Pancreas (tissue), 10 donors: Measurements from ENCODE around the gene FGD3. TPM values are rescaled to one million over a fixed set of nuclear protein-coding genes. Genes with fewer than 3 reads are reported as not detected.

Experiments used
- ATAC-seq, 4 donors: fragments of 200-7000 bp; cut with Tn5 transposase; one replicate each; pipeline versions ENCODE4 v1.8.0 to v1.9.1; 2020; ENCODE audit warnings: mild to moderate bottlenecking in 4 of 4, moderate library complexity in 4 of 4
- DNase-seq, 6 donors: peaks; one replicate each; pipeline ENCODE4 v3.0.0-alpha.2; 2020
- FAIRE-seq: peaks from 2 replicates; lab custom pipeline; 2012; peaks lifted over from hg19 to GRCh38; lab: Jason Lieb, UNC
- H3K27ac ChIP-seq, 4 donors: fragments of 200-600 bp; sonication (generic); 1 replicate in 3 of 4; 2 replicates in 1 of 4; pipeline versions ENCODE4 v1.5.0 to v1.8.0; 2020
- H3K27me3 ChIP-seq, 4 donors: fragments of 200-600 bp; one replicate each; pipeline ENCODE4 v1.8.0; 2021
- H3K36me3 ChIP-seq, 3 donors: fragments of 200-600 bp; sonication (generic) in 1 of 3; one replicate each; pipeline versions ENCODE4 v1.5.0 to v1.8.0; 2020 to 2021
- H3K4me1 ChIP-seq, 3 donors: fragments of 200-600 bp; one replicate each; pipeline ENCODE4 v1.8.0; 2021
- H3K4me3 ChIP-seq, 4 donors: fragments of 200-600 bp; sonication (generic) in 2 of 4; one replicate each; pipeline versions ENCODE4 v1.5.0 to v1.8.0; 2020 to 2021
- H3K9me3 ChIP-seq, 4 donors: fragments of 200-600 bp; one replicate each; pipeline ENCODE4 v1.8.0; 2021
- CTCF ChIP-seq, 4 donors: fragments of 200-600 bp; sonication (generic) in 3 of 4; IDR thresholded peaks; one replicate each; pipeline versions ENCODE4 v1.5.0 to v1.8.0; 2021; ENCODE audit warnings: antibody characterized with exemption in 4 of 4
- WGBS, 2 donors: extraction: QIAGEN DNeasy Blood & Tissue Kit; methylation state at CpG; one replicate each; pipeline ENCODE4 v1.1.7; 2013; 5-methylcytosine and 5-hydroxymethylcytosine counted together
- intact Hi-C, 3 donors: fragments of 100-400 bp; cut with DNase I; formaldehyde crosslinking; loops; one replicate each; pipeline versions ENCODE4 v1.11.1 to v1.14.2; 2022
- polyA plus RNA-seq, 2 donors: library from polyadenylated mRNA; stranded (reverse); fragments of 200-250 nt; gene quantifications; one replicate each; pipeline ENCODE4 v1.2.3, GENCODE V29; 2013
- total RNA-seq, 6 donors: library from RNA; stranded (reverse); fragmentation: NEBNext Ultra II Directional in 4 of 6; extraction: Animal tissue kit (Norgen Biotek cat#: 25700) in 4 of 6; gene quantifications; one replicate each; pipeline versions ENCODE4 v1.2.1 to v1.2.4, GENCODE V29; 2021 to 2023
- donor health status: healthy with polysubstance abuse.
- donor health status: DM: no; HTN: no; CAD: no; lungs with moderate emphysema.
- donor health status: DM: no; HTN: no; CAD: no.
- donor health status: control.
- donor health status: control.
- donor health status: Bipolar disorder and iron deficiency.
- donor health status: DM: yes; HTN: yes; CAD: no.
- donor health status: DM: no; HTN: no; CAD: no.
- donor health status: DM: no; HTN: no; CAD: no.
- donor health status: DM: yes; HTN: yes; CAD: no.

The FGD3 gene
- total and polyA plus RNA-seq, 8 donors: 5.0 to 27.7 (median 7.8) TPM

GRCh38 chr9:92971776-92972175 lies 24.5 kb downstream of the FGD3 start:
- TF ChIP-seq CTCF (IDR thresholded peaks at IDR 0.05): no peak
- FAIRE-seq: no peak
- Histone ChIP-seq H3K9me3 (no peaks in the 10 kb centered on the region), H3K4me1 (peaks cover 0 to 5% (median 0%) of the 10 kb centered on the region in 3 donors), H3K4me3 (no peak overlapping the region), H3K36me3 (no peaks in the 10 kb centered on the region), H3K27me3 (no peaks in the 10 kb centered on the region), H3K27ac (no peak overlapping the region)
- ATAC-seq: no peak
- intact Hi-C loops: no loop called here
- DNase-seq: no peak
- WGBS, 2 donors: 92 to 100% methylated on average over 1 of the region's 1 CpG

GRCh38 chr9:92973700-92974099 lies 26.4 kb downstream of the FGD3 start:
- Histone ChIP-seq H3K4me3 (no peak overlapping the region), H3K4me1 (peaks cover 0 to 5% (median 0%) of the 10 kb centered on the region in 3 donors), H3K27ac (peak overlapping the region; percentile 35 to 70 (median 55)), H3K27me3 (no peaks in the 10 kb centered on the region), H3K9me3 (no peaks in the 10 kb centered on the region), H3K36me3 (no peaks in the 10 kb centered on the region)
- intact Hi-C loops: no loop called here
- 71 to 80% methylated on average over 7 of the region's 7 CpGs for WGBS, 2 donors
- no peak for TF ChIP-seq CTCF (IDR thresholded peaks at IDR 0.05)
- DNase-seq (no peak), ATAC-seq (no peak), FAIRE-seq (no peak)

- H3K9me3 ChIP-seq: no peaks in the 10 kb centered on the region
- DNase-seq (peak in 3 of 6 donors; percentile 52 to 68 (median 68)), FAIRE-seq (no peak), ATAC-seq (peak; percentile 62 to 86 (median 84))
- no peak for TF ChIP-seq CTCF (IDR thresholded peaks at IDR 0.05)
- no peaks in the 10 kb centered on the region for H3K36me3 ChIP-seq
- intact Hi-C loops: no loop called here
- no peaks in the 10 kb centered on the region for H3K27me3 ChIP-seq
- WGBS, 2 donors: 45 to 47% methylated on average over 10 of the region's 10 CpGs
- H3K4me3 ChIP-seq: no peak overlapping the region
- peaks cover 0 to 5% (median 0%) of the 10 kb centered on the region in 3 donors for H3K4me1 ChIP-seq
- H3K27ac ChIP-seq: peak overlapping the region; percentile 45 to 70 (median 56)
Measured at GRCh38 chr9:92974161-92974661, 26.9 kb downstream of the FGD3 start.

GRCh38 chr9:92974761-92975755 lies 27.7 kb downstream of the FGD3 start:
- TF ChIP-seq CTCF (IDR thresholded peaks at IDR 0.05): no peak
- 76 to 81% methylated on average over 22 of the region's 22 CpGs for WGBS, 2 donors
- H3K27me3 ChIP-seq: no peaks in the 10 kb centered on the region
- peaks cover 0 to 5% (median 0%) of the 10 kb centered on the region in 3 donors for H3K4me1 ChIP-seq
- H3K9me3 ChIP-seq: no peaks in the 10 kb centered on the region
- FAIRE-seq (no peak), ATAC-seq (peak in 1 of 4 donors; percentile 7), DNase-seq (peak in 1 of 6 donors; percentile 25)
- H3K36me3 ChIP-seq: no peaks in the 10 kb centered on the region
- intact Hi-C loops: no loop called here
- H3K4me3 ChIP-seq: peak overlapping the region in 1 of 4 donors; percentile 2
- H3K27ac ChIP-seq: peak overlapping the region; percentile 45 to 70 (median 56)
